Activated CD8-positive, alpha-beta memory T cell treated with anti-CD3 and anti-CD28 coated beads, Interleukin-2, amount 50 U/mL, for 1 hour (primary cell): ENCODE data around the gene SUGT1.
"Not testable (repeated sequence)": the region's sequence is repeated elsewhere in the genome, so short reads cannot be mapped to it uniquely, and the experiment has no call there.

Experiments
- DNase-seq: peaks from one replicate; pipeline ENCODE4 v3.0.0-alpha.2; 2020; ENCODE audit errors: extremely low read depth

Gene SUGT1

GRCh38 chr13:52669677-52670076 lies 17.0 kb downstream of the SUGT1 start:
- DNase-seq: no peak

GRCh38 chr13:52670726-52671125 lies 18.1 kb downstream of the SUGT1 start:
- no peak for DNase-seq

- DNase-seq: no peak
These were observed 20.8 kb downstream of the SUGT1 start for GRCh38 chr13:52673465-52673864.

GRCh38 chr13:52677823-52678222 lies 25.2 kb downstream of the SUGT1 start:
- DNase-seq: no peak

GRCh38 chr13:52685806-52686205 lies 33.2 kb downstream of the SUGT1 start:
- DNase-seq: not testable (repeated sequence)

GRCh38 chr13:52686376-52686775 lies 33.7 kb downstream of the SUGT1 start:
- DNase-seq: no peak

- no peak for DNase-seq
These were observed 43.2 kb downstream of the SUGT1 start for GRCh38 chr13:52695856-52696255.

- no peak for DNase-seq
These were observed 43.9 kb downstream of the SUGT1 start for GRCh38 chr13:52696566-52696965.

- DNase-seq: no peak
These were observed 49.3 kb downstream of the SUGT1 start for GRCh38 chr13:52701728-52702465.

GRCh38 chr13:52703482-52703881 lies 50.8 kb downstream of the SUGT1 start:
- DNase-seq: no peak

GRCh38 chr13:52706081-52706480 lies 53.4 kb downstream of the SUGT1 start:
- no peak for DNase-seq

GRCh38 chr13:52707375-52707774 lies 54.7 kb downstream of the SUGT1 start:
- DNase-seq: no peak

GRCh38 chr13:52708266-52708665 lies 55.6 kb downstream of the SUGT1 start:
- not testable (repeated sequence) for DNase-seq

- DNase-seq: no peak
These were observed 58.6 kb downstream of the SUGT1 start for GRCh38 chr13:52711286-52711685.

GRCh38 chr13:52712385-52712784 lies 59.7 kb downstream of the SUGT1 start:
- no peak for DNase-seq

- no peak for DNase-seq
These were observed 61.3 kb downstream of the SUGT1 start for GRCh38 chr13:52713894-52714293.

- not testable (repeated sequence) for DNase-seq
These were observed 68.3 kb downstream of the SUGT1 start for GRCh38 chr13:52720904-52721303.

GRCh38 chr13:52721356-52721755 lies 68.7 kb downstream of the SUGT1 start:
- DNase-seq: not testable (repeated sequence)

GRCh38 chr13:52723181-52723580 lies 70.5 kb downstream of the SUGT1 start:
- DNase-seq: no peak

GRCh38 chr13:52725302-52725701 lies 72.7 kb downstream of the SUGT1 start:
- no peak for DNase-seq

- no peak for DNase-seq
These were observed 73.6 kb downstream of the SUGT1 start for GRCh38 chr13:52726258-52726657.

GRCh38 chr13:52734075-52734623 lies 81.5 kb downstream of the SUGT1 start:
- DNase-seq: no peak

GRCh38 chr13:52736891-52737290 lies 84.3 kb downstream of the SUGT1 start:
- DNase-seq: no peak

GRCh38 chr13:52737451-52737850 lies 84.8 kb downstream of the SUGT1 start:
- no peak for DNase-seq
